Peyer's patch (tissue), 4 donors: Measurements from ENCODE around the gene PCYT1B.

ENCODE experiments used
- CTCF ChIP-seq, 6 experiments: fragments of 450-650 bp in 4 of 6; fragments of 200-600 bp in 2 of 6; sonication (generic) in 1 of 6; IDR thresholded peaks; one replicate each; pipeline ENCODE4 v1.5.1; 2017 to 2019; ENCODE audit warnings: antibody characterized with exemption in 6 of 6, mild to moderate bottlenecking in 3 of 6, moderate library complexity in 1 of 6
- POLR2A ChIP-seq, 2 donors: fragments of 450-650 bp; IDR thresholded peaks; one replicate each; pipeline ENCODE4 v1.5.1; 2017; ENCODE audit warnings: antibody characterized with exemption in 2 of 2, mild to moderate bottlenecking in 2 of 2, moderate library complexity in 2 of 2

- TF ChIP-seq CTCF (IDR thresholded peaks at IDR 0.05) = no peak
- TF ChIP-seq POLR2A (IDR thresholded peaks at IDR 0.05) = no peak
Measured at GRCh38 chrX:24684048-24684447, 36.9 kb upstream of the PCYT1B start.
